ENCODE data around the gene LRP1B. TPM values are rescaled to one million over a fixed set of nuclear protein-coding genes. Genes with fewer than 3 reads are reported as not detected.

The LRP1B gene
- total RNA-seq, 4 donors from 2014 or later = 0.85 to 3.3 (median 1.1) TPM; not detected in 1

- H3K9me3 ChIP-seq = no peaks in the 10 kb centered on the region
- H3K27ac ChIP-seq = no peak overlapping the region
- TF ChIP-seq POLR2A (IDR thresholded peaks at IDR 0.05) = no peak
- TF ChIP-seq CTCF (IDR thresholded peaks at IDR 0.05) = no peak
- no peaks in the 10 kb centered on the region for H3K27me3 ChIP-seq
- H3K36me3 ChIP-seq = no peaks in the 10 kb centered on the region
- no peaks in the 10 kb centered on the region for H3K4me1 ChIP-seq
- no peak for DNase-seq
- H3K4me3 ChIP-seq = no peak overlapping the region
Observed at GRCh38 chr2:140737006-140737405, 1393.8 kb downstream of the LRP1B start.

GRCh38 chr2:140734992-140735391, 1395.8 kb downstream of the LRP1B start:
- DNase-seq = no peak
- Histone ChIP-seq H3K9me3 (no peaks in the 10 kb centered on the region), H3K27me3 (no peaks in the 10 kb centered on the region), H3K4me3 (no peak overlapping the region), H3K4me1 (no peaks in the 10 kb centered on the region), H3K36me3 (no peaks in the 10 kb centered on the region), H3K27ac (no peak overlapping the region)
- no peak for TF ChIP-seq CTCF (IDR thresholded peaks at IDR 0.05)
- TF ChIP-seq POLR2A (IDR thresholded peaks at IDR 0.05) = no peak

DNA sequence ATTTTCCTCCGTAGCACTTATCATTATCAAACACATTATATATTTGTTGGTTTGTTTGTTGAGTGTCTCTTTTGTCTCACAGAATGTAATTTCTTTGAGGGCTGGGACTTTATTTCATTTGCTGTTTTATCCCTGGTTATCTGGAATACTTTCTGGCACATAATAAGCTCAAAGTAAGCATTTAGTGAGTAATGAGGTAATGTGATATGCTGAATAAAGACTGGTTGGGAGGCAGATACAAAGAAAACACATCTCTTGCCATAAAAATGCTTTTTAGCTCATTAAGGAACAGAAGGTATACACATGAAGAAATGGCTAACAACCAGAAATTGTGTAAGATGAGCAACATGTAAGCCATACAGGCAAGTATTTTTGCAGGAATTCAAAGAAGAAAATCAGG, 1411.8 kb downstream of the LRP1B start:
- no peak overlapping the region for H3K27ac ChIP-seq
- no peaks in the 10 kb centered on the region for H3K4me1 ChIP-seq
- no peaks in the 10 kb centered on the region for H3K9me3 ChIP-seq
- no peaks in the 10 kb centered on the region for H3K36me3 ChIP-seq
- H3K27me3 ChIP-seq = no peaks in the 10 kb centered on the region
- DNase-seq = no peak
- H3K4me3 ChIP-seq = no peak overlapping the region
- TF ChIP-seq CTCF (IDR thresholded peaks at IDR 0.05) (no peak), POLR2A (IDR thresholded peaks at IDR 0.05) (no peak)

GRCh38 chr2:140717481-140717880, 1413.3 kb downstream of the LRP1B start:
- H3K27ac ChIP-seq = no peak overlapping the region
- TF ChIP-seq CTCF (IDR thresholded peaks at IDR 0.05) = no peak
- no peak for TF ChIP-seq POLR2A (IDR thresholded peaks at IDR 0.05)
- H3K9me3 ChIP-seq = no peaks in the 10 kb centered on the region
- DNase-seq = no peak
- no peaks in the 10 kb centered on the region for H3K27me3 ChIP-seq
- no peaks in the 10 kb centered on the region for H3K36me3 ChIP-seq
- H3K4me1 ChIP-seq = no peaks in the 10 kb centered on the region
- no peak overlapping the region for H3K4me3 ChIP-seq

- no peak for DNase-seq
- no peaks in the 10 kb centered on the region for H3K9me3 ChIP-seq
- H3K36me3 ChIP-seq = no peaks in the 10 kb centered on the region
- no peaks in the 10 kb centered on the region for H3K27me3 ChIP-seq
- no peaks in the 10 kb centered on the region for H3K4me1 ChIP-seq
- TF ChIP-seq CTCF (IDR thresholded peaks at IDR 0.05) = no peak
- no peak for TF ChIP-seq POLR2A (IDR thresholded peaks at IDR 0.05)
- H3K4me3 ChIP-seq = no peak overlapping the region
- H3K27ac ChIP-seq = no peak overlapping the region
Observed at GRCh38 chr2:140714586-140714985, 1416.2 kb downstream of the LRP1B start.

DNA sequence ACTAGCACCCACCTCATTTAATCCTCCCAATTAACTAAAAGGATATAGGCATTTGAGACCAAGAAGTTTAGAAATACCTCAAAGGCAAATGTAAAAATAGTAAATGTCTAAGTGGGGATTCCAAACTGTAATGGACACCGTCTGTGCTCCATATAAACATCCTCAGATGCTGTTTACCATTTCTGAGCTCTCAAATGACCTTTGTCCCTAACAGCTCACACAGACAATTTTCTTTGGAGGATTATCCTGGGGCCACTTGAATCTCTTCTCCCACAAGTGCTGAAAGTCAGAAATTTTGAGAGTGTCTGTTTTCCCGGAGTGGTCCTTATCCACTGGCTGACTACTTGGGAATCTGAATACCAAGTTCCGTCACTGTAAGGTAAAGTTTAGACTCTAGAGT, 1418.9 kb downstream of the LRP1B start:
- H3K27ac ChIP-seq = no peak overlapping the region
- H3K36me3 ChIP-seq = no peaks in the 10 kb centered on the region
- no peaks in the 10 kb centered on the region for H3K27me3 ChIP-seq
- DNase-seq = no peak
- H3K4me3 ChIP-seq = no peak overlapping the region
- TF ChIP-seq POLR2A (IDR thresholded peaks at IDR 0.05) = no peak
- no peak for TF ChIP-seq CTCF (IDR thresholded peaks at IDR 0.05)
- no peaks in the 10 kb centered on the region for H3K4me1 ChIP-seq
- no peaks in the 10 kb centered on the region for H3K9me3 ChIP-seq

All from Peyer's patch (tissue), 4 donors.